SH-SY5Y (cell line): ENCODE results near the gene XYLB.

Experiments
- GATA2 ChIP-seq: IDR thresholded peaks from 2 replicates; pipeline ENCODE4 v1.6.1; 2011; ENCODE audit warnings: mild to moderate bottlenecking, low read depth, low read length
- GATA3 ChIP-seq: IDR thresholded peaks from 2 replicates; pipeline ENCODE4 v1.6.1; 2011; ENCODE audit warnings: low read depth, mild to moderate bottlenecking, low read length, moderate library complexity

XYLB gene

GRCh38 chr3:38460377-38461270, 114.0 kb downstream of the XYLB start:
- TF ChIP-seq GATA2 (no peak), GATA3 (no peak)
